Panc1 (cell line): ENCODE results near the gene GMDS. TPM values are rescaled to one million over a fixed set of nuclear protein-coding genes. Genes with fewer than 3 reads are reported as not detected.

Source experiments
- ATAC-seq: fragments of 200-7000 bp; cut with Tn5 transposase; 2 replicates; pipeline ENCODE4 v1.9.1; 2020; ENCODE audit warnings: mild to moderate bottlenecking, moderate library complexity
- BruUV-seq: library from RNA; stranded (reverse); fragments of 400-500 nt; replicated peaks from 2 replicates; lab custom pipeline; 2021; lab: Mats Ljungman, UMichigan
- CTCF ChIA-PET: fragments of 300-600 bp; sonication (Branson Sonifier 250); formaldehyde crosslinking; loops from one replicate; lab custom pipeline; 2022; ENCODE audit warnings: antibody characterized with exemption; lab: Charles Lee
- POLR2A ChIA-PET: fragments of 300-600 bp; sonication (Branson Sonifier 250); formaldehyde crosslinking; loops from one replicate; lab custom pipeline; 2022; ENCODE audit warnings: antibody characterized with exemption; lab: Charles Lee
- DNase-seq: peaks from one replicate; pipeline ENCODE4 v3.0.0-alpha.2; 2010; ENCODE audit warnings: low read depth, low spot score
- H3K27ac ChIP-seq: 2 replicates; pipeline ENCODE4 v1.5.1; 2011; ENCODE audit warnings: mild to moderate bottlenecking, low read length, inconsistent platforms
- H3K27me3 ChIP-seq: fragments of 200-500 bp; sonication (Bioruptor generic); 2 replicates; pipeline ENCODE4 v1.6.0; 2014; ENCODE audit warnings: low read length, inconsistent platforms; ENCODE audit not compliant: control insufficient read depth, insufficient read depth
- H3K36me3 ChIP-seq: fragments of 200-500 bp; sonication (Bioruptor generic); 2 replicates; pipeline ENCODE4 v1.5.1; 2014; ENCODE audit warnings: inconsistent platforms, mild to moderate bottlenecking, low read length, moderate library complexity; ENCODE audit not compliant: control insufficient read depth, insufficient read depth
- H3K4me1 ChIP-seq: 2 replicates; pipeline ENCODE4 v1.5.1; 2011; ENCODE audit warnings: inconsistent platforms, mild to moderate bottlenecking, low read length, moderate library complexity; ENCODE audit not compliant: control insufficient read depth, insufficient read depth
- H3K4me3 ChIP-seq, 2 experiments: 2 replicates each; pipeline ENCODE4 v1.5.1; 2011 to 2012; ENCODE audit warnings: low read depth in 2 of 2, low read length in 2 of 2, mild to moderate bottlenecking in 2 of 2, inconsistent platforms in 1 of 2, moderate library complexity in 1 of 2
- H3K9me3 ChIP-seq: fragments of 200-500 bp; sonication (Bioruptor generic); 2 replicates; pipeline ENCODE4 v1.5.1; 2014; ENCODE audit warnings: low read depth, mild to moderate bottlenecking, inconsistent platforms, low read length, moderate library complexity; ENCODE audit not compliant: control insufficient read depth, insufficient read depth
- CTCF ChIP-seq: fragments of 450-650 bp; IDR thresholded peaks from 2 replicates; pipeline ENCODE4 v1.5.1; 2017; ENCODE audit warnings: mild to moderate bottlenecking
- POLR2AphosphoS5 ChIP-seq: IDR thresholded peaks from 2 replicates; pipeline ENCODE4 v1.6.1; 2012; ENCODE audit warnings: mild to moderate bottlenecking, low read depth, low read length, moderate library complexity
- REST ChIP-seq, 2 experiments: IDR thresholded peaks; 2 replicates each; pipeline ENCODE4 v1.6.1; 2011 to 2012; ENCODE audit warnings: low read depth in 2 of 2, control low read depth in 1 of 2, low read length in 1 of 2, mild to moderate bottlenecking in 1 of 2, moderate library complexity in 1 of 2; ENCODE audit not compliant: insufficient read depth in 1 of 2
- SIN3A ChIP-seq: IDR thresholded peaks from 2 replicates; pipeline ENCODE4 v1.6.1; 2012; ENCODE audit warnings: low read depth, mild to moderate bottlenecking, low read length, moderate library complexity, borderline replicate concordance; ENCODE audit not compliant: insufficient read depth
- TCF7L2 ChIP-seq: IDR thresholded peaks from 2 replicates; pipeline ENCODE4 v1.6.1; 2011; ENCODE audit warnings: mild to moderate bottlenecking, low read depth, low read length, inconsistent platforms
- in situ Hi-C: cut with HindIII; loops from 2 replicates; pipeline ENCODE4 v1.10.0; 2016; ENCODE audit warnings: low sequenced_read_pairs, low pct_unique_long_range_greater_than_20kb
- intact Hi-C: fragments of 100-400 bp; cut with micrococcal nuclease; formaldehyde crosslinking; loops from one replicate; pipeline ENCODE4 v1.10.0; 2022; ENCODE audit not compliant: unreplicated experiment
- total RNA-seq: library from RNA; stranded (reverse); gene quantifications from one replicate; pipeline ENCODE4 v1.2.1, GENCODE V29; 2021; ENCODE audit not compliant: unreplicated experiment

GMDS gene
- total RNA-seq, 1 experiment from 2014 or later: 9.8 TPM

GRCh38 chr6:2077826-2078225 is 167.6 kb downstream of the GMDS start:
- H3K4me3 ChIP-seq: no peak overlapping the region
- BruUV-seq: no TSS peak
- TF ChIP-seq REST (IDR thresholded peaks at IDR 0.05; ENCODE audit: insufficient read depth in 1 of 2, low read depth in 2 of 2, low read length in 1 of 2) (no peak), CTCF (no peak), TCF7L2 (no peak), POLR2AphosphoS5 (no peak), SIN3A (no peak)
- no peaks in the 10 kb centered on the region for H3K4me1 ChIP-seq
- CTCF ChIA-PET: no interaction called here
- DNase-seq: no peak
- peaks cover 4% of the 10 kb centered on the region; the same call in 1 of the 2 replicates for H3K9me3 ChIP-seq
- H3K27me3 ChIP-seq: no peaks in the 10 kb centered on the region
- in situ Hi-C loops: no loop called here
- no peak overlapping the region for H3K27ac ChIP-seq
- H3K36me3 ChIP-seq: no peaks in the 10 kb centered on the region
- POLR2A ChIA-PET: no interaction called here
- ATAC-seq: no peak
- intact Hi-C loops: no loop called here

- H3K27ac ChIP-seq: no peak overlapping the region
- in situ Hi-C loops: no loop called here
- H3K4me3 ChIP-seq: no peak overlapping the region
- CTCF ChIA-PET: no interaction called here
- BruUV-seq: no TSS peak
- H3K36me3 ChIP-seq: no peaks in the 10 kb centered on the region
- no peak for DNase-seq
- no peaks in the 10 kb centered on the region for H3K9me3 ChIP-seq
- H3K27me3 ChIP-seq: no peaks in the 10 kb centered on the region
- intact Hi-C loops: no loop called here
- H3K4me1 ChIP-seq: no peaks in the 10 kb centered on the region
- POLR2A ChIA-PET: interaction anchor here (0.6 kb wide), 1 partner anchor 11 kb away, joined by 4 read pairs; no protein-coding TSS in a partner anchor
- ATAC-seq: no peak
- TF ChIP-seq POLR2AphosphoS5: no peak
- no peak for TF ChIP-seq REST (IDR thresholded peaks at IDR 0.05; ENCODE audit: insufficient read depth in 1 of 2, low read depth in 2 of 2, low read length in 1 of 2)
- no peak for TF ChIP-seq CTCF
- no peak for TF ChIP-seq SIN3A
- no peak for TF ChIP-seq TCF7L2
These were observed 171.9 kb downstream of the GMDS start for GRCh38 chr6:2073476-2073875.
